ENCODE data around the gene RAB33B.
"Not testable (repeated sequence)": the region's sequence is repeated elsewhere in the genome, so short reads cannot be mapped to it uniquely, and the experiment has no call there.

Gene RAB33B

DNA sequence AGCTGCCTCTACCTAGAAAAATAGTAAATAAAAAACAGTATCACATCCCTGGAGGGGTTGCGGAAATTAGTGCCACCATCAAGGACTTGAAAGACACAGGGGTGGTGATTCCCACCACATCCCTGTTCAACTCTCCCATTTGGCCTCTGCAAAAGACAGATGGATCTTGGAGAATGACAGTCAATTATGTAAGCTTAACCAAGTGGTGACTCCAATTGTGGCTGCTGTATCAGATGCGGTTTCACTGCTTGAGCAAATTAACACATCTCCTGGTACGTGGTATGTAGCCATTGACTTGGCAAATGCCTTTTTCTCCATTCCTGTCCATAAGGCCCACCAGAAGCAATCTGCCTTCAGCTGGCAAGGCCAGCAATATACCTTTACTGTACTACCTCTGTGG is 9.0 kb upstream of the RAB33B start:
- H3K36me3 ChIP-seq (ENCODE audit: control insufficient read depth, insufficient read depth, low read length); H3K4me3 ChIP-seq (ENCODE audit: low read depth, low read length); H3K27ac ChIP-seq (ENCODE audit: low read depth, low read length); H3K9ac ChIP-seq (ENCODE audit: low read depth, low read length); H3K27me3 ChIP-seq (ENCODE audit: control insufficient read depth, insufficient read depth, low read length); H3K9me3 ChIP-seq (ENCODE audit: control insufficient read depth, insufficient read depth, low read length); H3K4me1 ChIP-seq (ENCODE audit: control insufficient read depth, insufficient read depth, low read length): not testable (repeated sequence)

DNA sequence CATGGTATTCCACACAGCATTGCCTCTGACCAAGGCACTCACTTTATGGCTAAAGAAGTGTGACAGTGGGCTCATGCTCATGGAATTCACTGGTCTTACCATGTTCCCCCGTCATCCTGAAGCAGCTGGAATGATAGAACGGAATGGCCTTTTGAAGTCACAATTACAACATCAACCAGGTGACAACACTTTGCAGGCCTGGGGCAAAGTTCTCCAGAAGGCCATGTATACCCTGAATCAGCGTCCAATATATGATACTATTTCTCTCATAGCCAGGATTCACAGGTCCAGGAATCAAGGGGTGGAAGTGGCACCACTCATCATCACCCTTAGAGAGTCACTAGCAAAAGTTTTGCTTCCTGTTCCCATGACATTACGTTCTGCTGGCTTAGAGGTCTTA is 6.8 kb upstream of the RAB33B start:
- H3K36me3 ChIP-seq (ENCODE audit: control insufficient read depth, insufficient read depth, low read length); H3K4me3 ChIP-seq (ENCODE audit: low read depth, low read length); H3K9ac ChIP-seq (ENCODE audit: low read depth, low read length); H3K4me1 ChIP-seq (ENCODE audit: control insufficient read depth, insufficient read depth, low read length); H3K27me3 ChIP-seq (ENCODE audit: control insufficient read depth, insufficient read depth, low read length); H3K9me3 ChIP-seq (ENCODE audit: control insufficient read depth, insufficient read depth, low read length); H3K27ac ChIP-seq (ENCODE audit: low read depth, low read length): not testable (repeated sequence)

DNA sequence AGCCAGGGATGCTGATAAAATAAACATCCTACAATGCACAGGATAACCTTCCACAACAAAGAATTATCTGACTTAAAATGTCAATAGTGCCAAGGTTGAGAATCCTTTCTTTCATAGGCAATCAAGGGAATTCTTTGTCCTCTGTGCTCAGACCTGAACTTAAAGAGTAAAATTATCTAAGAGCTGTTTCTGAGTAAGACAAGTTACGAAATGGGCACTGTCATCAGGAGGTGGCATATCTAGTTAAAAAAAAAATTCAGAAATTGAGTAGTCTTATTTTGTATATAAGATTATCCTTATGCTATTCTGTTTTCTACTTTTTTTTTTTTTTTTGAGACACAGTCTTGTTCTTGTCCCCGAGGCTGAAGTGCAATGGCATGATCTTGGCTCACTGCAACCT is 3.3 kb upstream of the RAB33B start:
- Histone ChIP-seq H3K4me3 (ENCODE audit: low read depth, low read length) (no peak overlapping the region), H3K9ac (ENCODE audit: low read depth, low read length) (no peak overlapping the region), H3K9me3 (ENCODE audit: control insufficient read depth, insufficient read depth, low read length) (no peaks in the 10 kb centered on the region), H3K27ac (ENCODE audit: low read depth, low read length) (no peak overlapping the region), H3K27me3 (ENCODE audit: control insufficient read depth, insufficient read depth, low read length) (no peaks in the 10 kb centered on the region), H3K36me3 (ENCODE audit: control insufficient read depth, insufficient read depth, low read length) (no peaks in the 10 kb centered on the region), H3K4me1 (ENCODE audit: control insufficient read depth, insufficient read depth, low read length) (peaks cover 18% of the 10 kb centered on the region)

DNA sequence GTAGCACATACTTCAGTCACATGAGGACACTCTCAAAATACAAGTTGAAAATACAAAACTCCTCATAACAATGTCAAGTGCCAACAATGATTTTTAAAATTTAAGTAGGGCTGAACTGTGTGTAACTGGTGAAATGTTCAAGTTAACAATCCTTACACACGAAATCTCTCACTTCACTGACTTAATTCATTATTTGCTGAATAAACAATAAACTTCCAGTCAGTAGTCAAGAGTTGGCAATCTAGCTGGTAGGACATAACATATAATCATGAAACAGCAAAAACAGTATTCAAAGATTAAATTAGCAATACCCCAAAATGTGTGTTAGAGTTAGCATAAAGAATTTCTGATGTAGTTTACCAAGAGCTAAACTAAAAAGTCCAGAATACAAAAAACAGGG is 1.9 kb upstream of the RAB33B start:
- Histone ChIP-seq H3K27me3 (ENCODE audit: control insufficient read depth, insufficient read depth, low read length) (no peaks in the 10 kb centered on the region), H3K9ac (ENCODE audit: low read depth, low read length) (no peak overlapping the region), H3K4me3 (ENCODE audit: low read depth, low read length) (peak overlapping the region; percentile 96; the same call in 1 of the 2 replicates), H3K36me3 (ENCODE audit: control insufficient read depth, insufficient read depth, low read length) (no peaks in the 10 kb centered on the region), H3K9me3 (ENCODE audit: control insufficient read depth, insufficient read depth, low read length) (no peaks in the 10 kb centered on the region), H3K27ac (ENCODE audit: low read depth, low read length) (peak overlapping the region; percentile 95), H3K4me1 (ENCODE audit: control insufficient read depth, insufficient read depth, low read length) (peaks cover 28% of the 10 kb centered on the region)

DNA sequence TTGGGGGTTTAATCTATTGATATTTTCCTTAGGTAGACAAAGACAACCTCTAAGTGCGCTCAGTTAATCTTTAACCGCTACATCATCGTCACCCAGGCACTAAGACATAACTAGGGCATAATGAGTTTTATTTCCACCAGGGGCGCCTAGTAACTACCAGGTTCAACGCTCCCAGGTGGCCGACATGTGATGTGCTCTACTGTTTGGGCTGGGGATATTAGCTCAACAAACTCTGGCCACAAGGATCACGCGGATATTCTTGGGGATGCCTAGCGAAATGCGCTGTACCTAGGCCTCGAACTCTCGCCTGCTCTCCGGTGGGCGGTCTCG is 915 bp upstream of the RAB33B start:
- Histone ChIP-seq H3K9ac (ENCODE audit: low read depth, low read length) (peak overlapping the region; percentile 89), H3K27ac (ENCODE audit: low read depth, low read length) (peak overlapping the region; percentile 95), H3K4me3 (ENCODE audit: low read depth, low read length) (peak overlapping the region; percentile 96)

DNA sequence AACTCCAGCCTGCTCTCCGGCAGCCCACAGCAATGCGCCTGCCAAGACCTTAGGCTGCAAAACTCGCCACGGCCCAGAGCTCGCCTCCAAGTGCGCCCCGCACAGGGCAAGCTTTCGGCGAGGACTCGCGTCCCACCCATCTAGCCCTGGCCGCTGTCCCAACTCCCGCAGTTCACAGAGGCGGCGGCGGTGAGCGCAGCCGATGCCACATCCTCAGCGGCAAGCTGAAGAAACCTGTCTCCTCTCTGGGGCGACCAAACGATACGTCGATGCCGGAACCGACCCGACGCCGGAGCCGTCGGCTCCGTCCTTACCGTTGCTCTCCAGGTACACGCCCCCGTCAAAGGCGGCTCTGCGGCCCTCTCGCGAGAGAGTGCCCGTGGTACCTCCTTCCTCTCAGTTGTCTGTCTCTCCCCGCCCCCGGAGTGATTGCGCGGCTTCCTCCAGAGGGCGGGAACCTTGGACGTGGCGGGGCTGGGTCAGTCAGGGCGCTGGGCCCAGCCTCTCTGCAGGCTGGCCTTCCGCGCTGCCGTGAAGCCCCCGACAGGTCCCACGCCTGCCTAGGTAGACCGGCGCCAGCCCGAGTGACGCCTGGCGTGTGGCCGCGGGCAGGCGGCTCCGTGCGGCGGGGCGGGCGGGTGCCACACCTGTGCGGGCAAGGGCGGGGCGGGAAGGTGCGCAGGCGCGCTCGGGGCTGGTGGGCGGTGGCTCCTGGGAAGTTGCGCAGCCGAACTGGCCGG is 380 bp upstream of the RAB33B start:
- H3K27me3 ChIP-seq (ENCODE audit: control insufficient read depth, insufficient read depth, low read length) = no peaks in the 10 kb centered on the region
- H3K4me3 ChIP-seq (ENCODE audit: low read depth, low read length) = peak overlapping the region; percentile 96
- no peaks in the 10 kb centered on the region for H3K36me3 ChIP-seq (ENCODE audit: control insufficient read depth, insufficient read depth, low read length)
- peaks cover 28% of the 10 kb centered on the region for H3K4me1 ChIP-seq (ENCODE audit: control insufficient read depth, insufficient read depth, low read length)
- H3K9ac ChIP-seq (ENCODE audit: low read depth, low read length) = peak overlapping the region; percentile 89
- peak overlapping the region; percentile 95 for H3K27ac ChIP-seq (ENCODE audit: low read depth, low read length)
- no peaks in the 10 kb centered on the region for H3K9me3 ChIP-seq (ENCODE audit: control insufficient read depth, insufficient read depth, low read length)

More for the DNA sequence above, 915 bp upstream of the RAB33B start:
- Histone ChIP-seq H3K36me3 (ENCODE audit: control insufficient read depth, insufficient read depth, low read length) (no peaks in the 10 kb centered on the region), H3K4me1 (ENCODE audit: control insufficient read depth, insufficient read depth, low read length) (peaks cover 28% of the 10 kb centered on the region), H3K27me3 (ENCODE audit: control insufficient read depth, insufficient read depth, low read length) (no peaks in the 10 kb centered on the region), H3K9me3 (ENCODE audit: control insufficient read depth, insufficient read depth, low read length) (no peaks in the 10 kb centered on the region)

- no peak overlapping the region for H3K27ac ChIP-seq (ENCODE audit: low read depth, low read length)
- peak overlapping the region; percentile 96 for H3K4me3 ChIP-seq (ENCODE audit: low read depth, low read length)
- H3K9ac ChIP-seq (ENCODE audit: low read depth, low read length) = no peak overlapping the region
- no peaks in the 10 kb centered on the region for H3K36me3 ChIP-seq (ENCODE audit: control insufficient read depth, insufficient read depth, low read length)
- H3K4me1 ChIP-seq (ENCODE audit: control insufficient read depth, insufficient read depth, low read length) = peaks cover 33% of the 10 kb centered on the region
- no peaks in the 10 kb centered on the region for H3K27me3 ChIP-seq (ENCODE audit: control insufficient read depth, insufficient read depth, low read length)
- no peaks in the 10 kb centered on the region for H3K9me3 ChIP-seq (ENCODE audit: control insufficient read depth, insufficient read depth, low read length)
Observed at GRCh38 chr4:139455126-139455538, 1.2 kb downstream of the RAB33B start.

DNA sequence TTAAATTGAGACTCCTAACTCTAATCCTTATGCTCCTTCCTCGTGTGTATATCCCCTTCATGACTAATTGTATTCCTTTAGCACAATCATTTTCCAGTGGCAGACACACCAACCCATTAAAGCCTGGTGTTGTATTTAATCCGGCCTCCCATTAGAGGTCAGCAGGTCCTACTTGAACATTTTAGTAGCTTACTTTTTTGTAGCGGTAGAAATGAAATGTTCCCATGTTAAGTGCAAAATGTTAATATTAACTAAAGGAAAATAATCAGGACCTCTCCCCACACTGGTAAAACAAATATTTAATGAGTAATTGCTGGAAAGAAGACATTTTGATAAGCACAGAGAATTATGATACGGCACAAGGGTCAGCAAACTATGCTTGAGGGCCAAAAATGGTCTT is 3.4 kb downstream of the RAB33B start:
- Histone ChIP-seq H3K36me3 (ENCODE audit: control insufficient read depth, insufficient read depth, low read length) (no peaks in the 10 kb centered on the region), H3K4me1 (ENCODE audit: control insufficient read depth, insufficient read depth, low read length) (peaks cover 43% of the 10 kb centered on the region), H3K27ac (ENCODE audit: low read depth, low read length) (no peak overlapping the region), H3K9me3 (ENCODE audit: control insufficient read depth, insufficient read depth, low read length) (no peaks in the 10 kb centered on the region), H3K9ac (ENCODE audit: low read depth, low read length) (no peak overlapping the region), H3K4me3 (ENCODE audit: low read depth, low read length) (no peak overlapping the region), H3K27me3 (ENCODE audit: control insufficient read depth, insufficient read depth, low read length) (no peaks in the 10 kb centered on the region)

GRCh38 chr4:139458543-139458942 is 4.6 kb downstream of the RAB33B start:
- H3K4me1 ChIP-seq (ENCODE audit: control insufficient read depth, insufficient read depth, low read length) = peaks cover 38% of the 10 kb centered on the region
- no peak overlapping the region for H3K27ac ChIP-seq (ENCODE audit: low read depth, low read length)
- H3K9me3 ChIP-seq (ENCODE audit: control insufficient read depth, insufficient read depth, low read length) = no peaks in the 10 kb centered on the region
- no peaks in the 10 kb centered on the region for H3K36me3 ChIP-seq (ENCODE audit: control insufficient read depth, insufficient read depth, low read length)
- no peak overlapping the region for H3K4me3 ChIP-seq (ENCODE audit: low read depth, low read length)
- H3K9ac ChIP-seq (ENCODE audit: low read depth, low read length) = no peak overlapping the region
- no peaks in the 10 kb centered on the region for H3K27me3 ChIP-seq (ENCODE audit: control insufficient read depth, insufficient read depth, low read length)

DNA sequence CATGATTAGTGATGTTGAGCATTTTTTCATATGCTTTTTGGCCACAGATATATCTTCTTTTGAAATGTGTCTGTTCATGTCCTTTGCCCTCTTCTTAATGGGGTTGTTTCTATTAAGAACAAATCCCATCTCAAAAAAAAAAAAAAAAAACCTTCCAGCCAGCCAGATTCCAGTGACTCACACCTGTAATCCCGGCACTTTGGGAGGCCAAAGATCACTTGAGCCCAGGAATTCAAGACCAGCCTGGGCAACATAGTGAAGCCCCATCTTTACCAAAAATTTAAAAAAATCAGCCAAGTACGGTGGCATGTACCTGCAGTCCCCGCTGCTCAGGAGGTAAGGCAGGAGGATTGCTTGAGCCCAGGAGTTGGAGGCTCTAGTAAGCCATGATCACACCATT is 5.1 kb downstream of the RAB33B start:
- peaks cover 38% of the 10 kb centered on the region for H3K4me1 ChIP-seq (ENCODE audit: control insufficient read depth, insufficient read depth, low read length)

DNA sequence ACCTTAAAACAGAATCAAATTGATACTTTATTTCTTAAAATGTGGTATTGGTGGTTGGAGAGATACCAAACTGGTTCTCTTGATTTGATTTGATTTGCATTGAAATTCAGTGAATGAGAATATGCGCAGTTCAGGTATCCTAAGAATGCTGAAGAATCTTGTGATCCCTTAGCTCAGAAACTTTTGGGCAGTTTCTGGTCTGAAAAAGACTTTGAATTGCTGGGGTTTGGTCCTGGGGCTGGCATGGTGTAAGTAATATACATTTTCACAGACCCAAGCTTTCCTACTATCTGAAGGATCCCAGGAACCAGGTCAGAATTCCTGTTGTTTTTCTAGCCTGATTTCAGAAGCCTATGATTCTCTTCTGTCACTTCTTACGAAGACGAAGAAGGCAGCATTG is 6.6 kb downstream of the RAB33B start:
- 0 out of 2 replicates have a peak overlapping the region, but pooled peaks have one; percentile 11 for H3K4me3 ChIP-seq (ENCODE audit: low read depth, low read length)
- H3K9ac ChIP-seq (ENCODE audit: low read depth, low read length) = no peak overlapping the region
- peak overlapping the region; percentile 77 for H3K27ac ChIP-seq (ENCODE audit: low read depth, low read length)
- H3K36me3 ChIP-seq (ENCODE audit: control insufficient read depth, insufficient read depth, low read length) = no peaks in the 10 kb centered on the region
- no peaks in the 10 kb centered on the region for H3K9me3 ChIP-seq (ENCODE audit: control insufficient read depth, insufficient read depth, low read length)
- H3K4me1 ChIP-seq (ENCODE audit: control insufficient read depth, insufficient read depth, low read length) = peaks cover 30% of the 10 kb centered on the region
- no peaks in the 10 kb centered on the region for H3K27me3 ChIP-seq (ENCODE audit: control insufficient read depth, insufficient read depth, low read length)

More for the DNA sequence above, 5.1 kb downstream of the RAB33B start:
- Histone ChIP-seq H3K27me3 (ENCODE audit: control insufficient read depth, insufficient read depth, low read length) (no peaks in the 10 kb centered on the region), H3K9me3 (ENCODE audit: control insufficient read depth, insufficient read depth, low read length) (no peaks in the 10 kb centered on the region), H3K36me3 (ENCODE audit: control insufficient read depth, insufficient read depth, low read length) (no peaks in the 10 kb centered on the region), H3K27ac (ENCODE audit: low read depth, low read length) (no peak overlapping the region), H3K9ac (ENCODE audit: low read depth, low read length) (no peak overlapping the region), H3K4me3 (ENCODE audit: low read depth, low read length) (no peak overlapping the region)
